IPS DF 6.9 (cell line): ENCODE data around the gene EHD2.
"Not testable (repeated sequence)": the region's sequence is repeated elsewhere in the genome, so short reads cannot be mapped to it uniquely, and the experiment has no call there.

Experiments used
- DNase-seq: peaks from one replicate; pipeline ENCODE4 v3.0.0-alpha.2; 2013; ENCODE audit warnings: low read depth, low spot score
- H3K27ac ChIP-seq: one replicate; pipeline ENCODE4 v1.5.1; 2013; ENCODE audit warnings: low read length, control low read depth
- H3K27me3 ChIP-seq: 2 replicates; pipeline ENCODE4 v1.6.1; 2013; ENCODE audit warnings: mild to moderate bottlenecking, low read length; ENCODE audit not compliant: control insufficient read depth, insufficient read depth
- H3K36me3 ChIP-seq: 2 replicates; pipeline ENCODE4 v1.6.1; 2013; ENCODE audit warnings: low read length; ENCODE audit not compliant: control insufficient read depth, insufficient read depth
- H3K4me1 ChIP-seq: 2 replicates; pipeline ENCODE4 v1.6.1; 2013; ENCODE audit warnings: low read length; ENCODE audit not compliant: control insufficient read depth, insufficient read depth
- H3K4me3 ChIP-seq: 2 replicates; pipeline ENCODE4 v1.5.1; 2013; ENCODE audit warnings: mild to moderate bottlenecking, low read length
- H3K9me3 ChIP-seq: 2 replicates; pipeline ENCODE4 v1.6.1; 2013; ENCODE audit warnings: low read length, inconsistent platforms; ENCODE audit not compliant: control insufficient read depth, insufficient read depth
- WGBS: extraction: QIAGEN DNeasy Blood & Tissue Kit; methylation state at CpG from one replicate; pipeline ENCODE4 v1.1.7; 2013; ENCODE audit warnings: mixed read lengths, missing lambda C conversion rate; ENCODE audit not compliant: insufficient read length, insufficient coverage; 5-methylcytosine and 5-hydroxymethylcytosine counted together

Gene EHD2

DNA sequence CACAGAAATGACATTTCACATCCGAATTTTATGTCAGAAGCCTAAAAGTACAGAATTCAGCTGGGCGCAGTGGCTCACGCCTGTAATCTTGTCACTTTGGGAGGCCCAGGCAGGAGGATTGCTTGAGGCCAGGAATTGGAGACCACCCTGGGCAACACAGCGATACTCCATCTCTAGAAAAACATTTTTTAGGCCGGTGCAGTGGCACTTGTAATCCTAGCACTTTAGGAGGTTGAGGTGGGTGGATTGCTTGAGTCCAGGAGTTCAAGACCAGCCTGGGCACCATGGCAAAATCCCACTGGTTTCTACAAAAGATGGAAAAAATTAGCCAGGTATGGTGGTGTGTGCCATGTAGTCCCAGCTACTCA is 47.4 kb downstream of the EHD2 start:
- no CpG with 5 or more reads among the region's 5 CpGs for WGBS
- no peak overlapping the region for H3K4me3 ChIP-seq
- no peak for DNase-seq
- no peaks in the 10 kb centered on the region for H3K9me3 ChIP-seq
- no peak overlapping the region for H3K27ac ChIP-seq
- no peaks in the 10 kb centered on the region for H3K27me3 ChIP-seq
- peaks cover 28% of the 10 kb centered on the region for H3K36me3 ChIP-seq
- H3K4me1 ChIP-seq = 0 out of 2 replicates have a peak, but pooled peaks cover 2% of the 10 kb centered on the region

GRCh38 chr19:47761566-47761965 is 48.3 kb downstream of the EHD2 start:
- peaks cover 2% of the 10 kb centered on the region; the same call in 1 of the 2 replicates for H3K4me1 ChIP-seq

GRCh38 chr19:47762151-47762550 is 48.9 kb downstream of the EHD2 start:
- WGBS = no CpG with 5 or more reads among the region's 3 CpGs
- Histone ChIP-seq H3K27ac (no peak overlapping the region), H3K36me3 (peaks cover 12% of the 10 kb centered on the region), H3K9me3 (no peaks in the 10 kb centered on the region), H3K27me3 (no peaks in the 10 kb centered on the region), H3K4me3 (no peak overlapping the region), H3K4me1 (peaks cover 2% of the 10 kb centered on the region; the same call in 1 of the 2 replicates)
- no peak for DNase-seq

More at GRCh38 chr19:47761566-47761965, 48.3 kb downstream of the EHD2 start:
- no peaks in the 10 kb centered on the region for H3K9me3 ChIP-seq
- WGBS = no CpG with 5 or more reads among the region's 5 CpGs
- peaks cover 18% of the 10 kb centered on the region for H3K36me3 ChIP-seq
- no peak overlapping the region for H3K27ac ChIP-seq
- no peaks in the 10 kb centered on the region for H3K27me3 ChIP-seq
- DNase-seq = no peak
- no peak overlapping the region for H3K4me3 ChIP-seq

GRCh38 chr19:47762615-47763308 is 49.5 kb downstream of the EHD2 start:
- Histone ChIP-seq H3K27ac (no peak overlapping the region), H3K4me1 (peaks cover 2% of the 10 kb centered on the region; the same call in 1 of the 2 replicates)

GRCh38 chr19:47764705-47765104 is 51.5 kb downstream of the EHD2 start:
- H3K27me3 ChIP-seq, H3K27ac ChIP-seq, H3K9me3 ChIP-seq, H3K4me3 ChIP-seq, H3K36me3 ChIP-seq, DNase-seq, H3K4me1 ChIP-seq: not testable (repeated sequence)
- WGBS = no CpG with 5 or more reads among the region's 3 CpGs

More at GRCh38 chr19:47762615-47763308, 49.5 kb downstream of the EHD2 start:
- H3K27me3 ChIP-seq = no peaks in the 10 kb centered on the region
- no peak overlapping the region for H3K4me3 ChIP-seq
- WGBS = no CpG with 5 or more reads among the region's 18 CpGs
- no peak for DNase-seq
- peaks cover 6% of the 10 kb centered on the region for H3K36me3 ChIP-seq
- no peaks in the 10 kb centered on the region for H3K9me3 ChIP-seq

GRCh38 chr19:47765523-47766358 is 52.5 kb downstream of the EHD2 start:
- no CpG with 5 or more reads among the region's 19 CpGs for WGBS
- Histone ChIP-seq H3K27ac (no peak overlapping the region), H3K36me3 (no peaks in the 10 kb centered on the region), H3K4me3 (no peak overlapping the region), H3K9me3 (no peaks in the 10 kb centered on the region), H3K27me3 (no peaks in the 10 kb centered on the region), H3K4me1 (peaks cover 2% of the 10 kb centered on the region; the same call in 1 of the 2 replicates)
- DNase-seq = no peak

GRCh38 chr19:47766359-47766620 is 53.1 kb downstream of the EHD2 start:
- DNase-seq = no peak
- H3K27ac ChIP-seq = no peak overlapping the region
- no peaks in the 10 kb centered on the region for H3K9me3 ChIP-seq
- no peaks in the 10 kb centered on the region for H3K36me3 ChIP-seq
- H3K27me3 ChIP-seq = no peaks in the 10 kb centered on the region
- no CpG with 5 or more reads among the region's 7 CpGs for WGBS
- H3K4me1 ChIP-seq = peaks cover 2% of the 10 kb centered on the region; the same call in 1 of the 2 replicates
- H3K4me3 ChIP-seq = no peak overlapping the region

DNA sequence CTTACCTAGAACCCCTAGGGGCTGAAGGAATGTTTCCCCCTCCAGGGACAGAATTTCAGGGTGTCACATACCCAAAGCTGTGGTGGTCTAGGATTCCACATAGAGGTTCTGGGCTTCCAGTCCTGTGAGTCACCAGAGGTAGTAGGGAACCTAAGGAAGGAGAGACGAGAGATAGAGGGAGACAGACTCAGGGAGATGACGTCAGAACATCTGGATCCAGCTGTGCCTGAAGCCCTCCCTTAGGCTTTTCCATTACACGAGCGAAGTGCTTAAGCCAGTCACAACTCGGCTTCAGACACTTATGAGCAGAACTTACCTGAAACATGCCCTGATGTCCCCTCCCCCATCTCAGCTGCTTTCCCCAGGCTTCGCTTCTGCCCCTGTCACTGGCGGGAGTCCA is 53.4 kb downstream of the EHD2 start:
- Histone ChIP-seq H3K27ac (no peak overlapping the region), H3K4me1 (peaks cover 2% of the 10 kb centered on the region; the same call in 1 of the 2 replicates), H3K4me3 (no peak overlapping the region), H3K9me3 (no peaks in the 10 kb centered on the region), H3K36me3 (no peaks in the 10 kb centered on the region), H3K27me3 (no peaks in the 10 kb centered on the region)
- no CpG with 5 or more reads among the region's 7 CpGs for WGBS
- no peak for DNase-seq

DNA sequence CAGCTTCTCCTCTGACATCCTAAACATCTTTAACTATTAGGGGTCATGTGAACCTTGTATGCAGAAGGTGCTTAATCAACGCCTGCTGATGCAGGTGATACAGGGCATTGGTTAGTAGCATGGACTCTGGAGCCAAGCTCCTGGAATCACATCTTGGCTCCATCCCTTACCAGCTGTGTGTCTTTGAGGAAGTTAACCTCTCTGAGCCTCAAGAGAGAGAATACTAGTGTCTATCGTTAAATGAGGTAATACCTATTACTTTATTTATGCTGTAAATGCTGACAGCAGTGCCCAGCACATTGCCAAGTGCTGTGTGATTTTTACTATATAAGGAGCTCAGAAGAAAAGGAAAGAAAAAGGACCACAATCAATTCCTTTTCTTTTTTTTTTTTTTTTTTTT is 54.1 kb downstream of the EHD2 start:
- H3K36me3 ChIP-seq = no peaks in the 10 kb centered on the region
- peaks cover 2% of the 10 kb centered on the region; the same call in 1 of the 2 replicates for H3K4me1 ChIP-seq
- H3K27ac ChIP-seq = no peak overlapping the region
- H3K27me3 ChIP-seq = no peaks in the 10 kb centered on the region
- WGBS = no CpG with 5 or more reads among the region's 2 CpGs
- H3K4me3 ChIP-seq = no peak overlapping the region
- no peak for DNase-seq
- H3K9me3 ChIP-seq = no peaks in the 10 kb centered on the region

- no peak overlapping the region for H3K4me3 ChIP-seq
- no peak for DNase-seq
- H3K9me3 ChIP-seq = no peaks in the 10 kb centered on the region
- H3K27me3 ChIP-seq = no peaks in the 10 kb centered on the region
- no CpG with 5 or more reads among the region's 2 CpGs for WGBS
- H3K4me1 ChIP-seq = peaks cover 2% of the 10 kb centered on the region; the same call in 1 of the 2 replicates
- H3K36me3 ChIP-seq = no peaks in the 10 kb centered on the region
- no peak overlapping the region for H3K27ac ChIP-seq
These were observed 55.4 kb downstream of the EHD2 start for GRCh38 chr19:47768604-47769003.
